GM18511 (cell line): Measurements from ENCODE around the gene SPTB.

Experiments used
- ATAC-seq: cut with Tn5 transposase; IDR thresholded peaks from one replicate; pipeline ENCODE4 v1.9.1; 2021; ENCODE audit warnings: mild to moderate bottlenecking, moderate library complexity; ENCODE audit not compliant: unreplicated experiment

Gene SPTB

GRCh38 chr14:64755781-64756221 lies 123.9 kb downstream of the SPTB start:
- ATAC-seq: no peak

- no peak for ATAC-seq
Measured at GRCh38 chr14:64754685-64755084, 125.0 kb downstream of the SPTB start.

- ATAC-seq: no peak
Measured at GRCh38 chr14:64753999-64754398, 125.7 kb downstream of the SPTB start.

GRCh38 chr14:64753374-64753773 lies 126.3 kb downstream of the SPTB start:
- no peak for ATAC-seq

GRCh38 chr14:64752909-64753308 lies 126.8 kb downstream of the SPTB start:
- ATAC-seq: no peak

- no peak for ATAC-seq
Measured at GRCh38 chr14:64748995-64749714, 130.6 kb downstream of the SPTB start.

GRCh38 chr14:64748521-64748920 lies 131.2 kb downstream of the SPTB start:
- no peak for ATAC-seq

- no peak for ATAC-seq
Measured at GRCh38 chr14:64747327-64747726, 132.4 kb downstream of the SPTB start.

- ATAC-seq: no peak
Measured at GRCh38 chr14:64746298-64747250, 133.1 kb downstream of the SPTB start.

GRCh38 chr14:64745511-64746091 lies 134.1 kb downstream of the SPTB start:
- no peak for ATAC-seq

GRCh38 chr14:64743061-64743460 lies 136.6 kb downstream of the SPTB start:
- no peak for ATAC-seq

- no peak for ATAC-seq
Measured at GRCh38 chr14:64741961-64742360, 137.7 kb downstream of the SPTB start.

GRCh38 chr14:64741200-64741599 lies 138.5 kb downstream of the SPTB start:
- no peak for ATAC-seq

GRCh38 chr14:64738281-64738804 lies 141.4 kb downstream of the SPTB start:
- no peak for ATAC-seq

GRCh38 chr14:64737391-64738280 lies 142.1 kb downstream of the SPTB start:
- ATAC-seq: no peak

GRCh38 chr14:64736271-64737169 lies 143.2 kb downstream of the SPTB start:
- ATAC-seq: no peak

GRCh38 chr14:64734990-64735389 lies 144.7 kb downstream of the SPTB start:
- no peak for ATAC-seq

GRCh38 chr14:64733899-64734298 lies 145.8 kb downstream of the SPTB start:
- ATAC-seq: no peak

GRCh38 chr14:64733321-64733720 lies 146.4 kb downstream of the SPTB start:
- ATAC-seq: no peak
